ENCODE data around the gene LSM10. TPM values are rescaled to one million over a fixed set of nuclear protein-coding genes. Genes with fewer than 3 reads are reported as not detected.

The LSM10 gene
- total RNA-seq, 1 experiment from 2014 or later: 12.8 TPM

GRCh38 chr1:36354486-36354885 is 43.2 kb downstream of the LSM10 start:
- no peak for DNase-seq (ENCODE audit: extremely low read depth, low read depth)

GRCh38 chr1:36352910-36353878 is 44.5 kb downstream of the LSM10 start:
- DNase-seq (ENCODE audit: extremely low read depth, low read depth): no peak

DNA sequence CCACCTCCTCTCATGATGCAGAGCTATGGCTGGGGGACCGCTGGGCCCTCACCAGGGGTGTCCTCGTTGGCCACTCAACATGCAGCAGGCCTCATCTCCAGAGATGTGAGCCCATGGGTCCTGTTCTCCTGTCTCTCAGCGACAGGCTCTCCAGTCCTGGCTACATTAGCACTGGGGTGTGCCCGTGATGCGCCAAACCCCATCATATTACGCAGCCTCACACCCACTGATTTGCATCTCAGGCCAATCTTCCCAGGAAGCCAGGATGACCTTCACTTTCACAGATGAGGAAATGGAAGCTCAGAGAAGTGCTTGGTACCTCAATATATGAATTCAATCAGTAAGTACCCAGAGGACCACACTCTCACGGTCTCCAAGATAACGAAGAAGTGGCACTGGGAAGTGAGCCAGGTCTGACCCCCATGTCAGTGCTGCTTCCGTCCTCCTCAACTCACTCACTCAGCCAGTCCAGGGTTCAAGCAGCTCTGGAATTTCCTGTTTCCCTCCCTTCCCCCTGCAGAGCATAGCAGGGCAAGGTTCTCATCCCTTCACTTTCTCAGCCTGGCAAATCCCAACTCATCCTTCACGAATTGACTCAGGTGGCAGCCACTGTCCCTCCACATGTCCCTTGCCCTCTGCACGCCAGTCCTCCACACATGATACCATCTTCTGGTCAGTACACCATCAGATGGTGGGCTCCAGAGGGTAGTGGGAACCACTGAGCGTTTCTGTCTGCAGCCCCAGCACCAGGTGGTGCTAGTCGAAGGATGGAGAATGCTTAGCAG is 45.4 kb downstream of the LSM10 start:
- no peak for DNase-seq (ENCODE audit: extremely low read depth, low read depth)

- no peak for DNase-seq (ENCODE audit: extremely low read depth, low read depth)
Observed at GRCh38 chr1:36351227-36351977, 46.3 kb downstream of the LSM10 start.

DNA sequence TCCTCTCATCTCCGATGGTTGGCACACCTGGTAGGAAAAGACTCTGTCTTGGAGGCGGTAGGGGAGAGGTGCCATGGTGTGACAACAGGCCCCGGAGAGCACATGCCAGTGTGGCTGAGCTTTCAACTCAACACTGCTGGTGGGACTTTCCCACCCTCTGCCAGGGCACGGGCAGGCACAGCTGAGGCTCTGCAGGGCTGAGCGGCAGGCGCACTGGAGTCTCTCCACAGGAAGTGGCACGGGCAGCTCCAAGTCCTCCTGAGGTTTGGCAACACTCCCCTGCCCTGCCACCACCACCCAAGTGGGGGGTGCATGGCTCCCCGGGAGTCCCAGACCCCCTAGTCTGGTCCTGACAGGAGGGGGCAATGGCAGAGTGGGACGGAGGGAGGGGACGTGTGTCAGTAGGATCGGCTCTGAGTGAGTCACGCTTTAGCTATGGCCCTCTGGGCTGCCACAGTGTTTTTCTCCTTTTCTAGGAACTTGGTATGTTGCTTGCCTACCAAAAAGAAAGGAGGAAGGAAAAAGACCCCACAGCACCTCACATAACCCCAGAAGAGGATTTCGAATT is 47.0 kb downstream of the LSM10 start:
- DNase-seq (ENCODE audit: extremely low read depth, low read depth): no peak

- DNase-seq (ENCODE audit: extremely low read depth, low read depth): no peak
Observed at GRCh38 chr1:36349839-36350238, 47.9 kb downstream of the LSM10 start.

- DNase-seq (ENCODE audit: extremely low read depth, low read depth): no peak
Observed at GRCh38 chr1:36349241-36349671, 48.5 kb downstream of the LSM10 start.

- no peak for DNase-seq (ENCODE audit: extremely low read depth, low read depth)
Observed at GRCh38 chr1:36346741-36347370, 50.9 kb downstream of the LSM10 start.

DNA sequence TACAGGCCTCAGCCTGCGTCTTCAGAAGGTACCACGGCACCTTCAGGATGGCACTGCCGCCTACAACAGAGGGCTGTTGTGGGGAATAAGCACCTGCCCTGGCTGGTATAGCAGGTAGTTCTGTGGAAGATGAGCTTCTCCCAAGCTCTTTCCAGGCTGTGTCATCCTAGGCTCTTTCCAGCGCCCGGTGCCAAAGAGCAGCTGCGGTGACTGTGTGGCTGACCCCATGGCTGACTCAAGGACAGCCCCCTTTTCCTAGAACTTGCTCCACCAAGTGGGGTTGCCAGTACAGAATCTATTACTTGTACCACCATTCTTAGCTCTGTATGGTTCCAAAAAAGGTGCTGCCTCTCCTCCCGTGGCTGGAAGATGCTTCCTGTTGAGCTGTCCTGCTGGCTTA is 52.4 kb downstream of the LSM10 start:
- DNase-seq (ENCODE audit: extremely low read depth, low read depth): no peak

GRCh38 chr1:36344395-36344680 is 53.4 kb downstream of the LSM10 start:
- DNase-seq (ENCODE audit: extremely low read depth, low read depth): no peak

DNA sequence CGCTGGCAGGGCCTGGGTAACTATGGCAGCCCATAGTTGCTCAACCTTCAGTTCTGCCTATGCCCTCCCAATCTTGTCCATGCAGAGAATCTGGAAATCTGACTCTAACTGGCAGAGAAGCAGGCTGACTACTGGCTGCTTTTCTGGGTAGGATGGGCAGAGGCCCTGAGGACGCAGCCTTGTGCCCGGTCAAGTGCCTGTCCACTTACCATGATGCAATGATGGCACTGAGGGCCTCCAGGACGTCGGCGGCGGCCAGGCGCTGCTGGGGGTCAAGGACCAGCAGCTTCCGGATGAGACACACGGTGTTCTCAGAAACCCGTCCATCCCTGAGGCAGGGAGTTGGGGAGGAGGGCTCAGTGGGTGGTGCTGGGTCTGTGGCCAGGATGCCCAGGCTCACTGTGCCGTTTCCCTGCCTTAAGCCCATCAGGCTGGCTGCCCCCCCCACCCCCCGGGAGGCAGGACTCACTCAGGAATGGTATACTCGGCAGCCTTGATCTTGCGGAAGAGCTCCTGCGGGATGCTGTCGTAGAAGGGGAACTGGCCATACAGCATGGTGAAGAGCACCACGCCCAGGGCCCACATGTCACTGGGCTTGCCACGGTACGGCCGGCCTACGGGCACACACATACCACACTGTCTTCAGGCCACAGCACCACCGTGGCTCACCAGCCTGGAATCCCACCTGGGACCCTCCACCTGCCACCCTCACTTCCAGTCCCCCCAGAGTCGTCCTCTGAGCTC is 53.9 kb downstream of the LSM10 start:
- DNase-seq (ENCODE audit: extremely low read depth, low read depth): no peak

Small RNA genes lying within 50 kb of the gene (small RNA-seq; reads per million reads assigned to genes)
- 0.02 to 0.18 reads per million in 2 experiments for gene RNU4-27P
- 0 to 0.15 reads per million in 2 experiments for gene SNORA63C

Other genes starting within 250 kb of the LSM10 start
- gene TRAPPC3, start 248.4 kb downstream of the LSM10 start, total RNA-seq (2014; rRNA removed; shearing (Covaris generic)): 54.7 and 62.9 TPM in 2 replicates
- 33.7 and 33.9 TPM in 2 replicates for gene MAP7D1, start 241.7 kb downstream of the LSM10 start, total RNA-seq (2014; rRNA removed; shearing (Covaris generic))
- 59.9 and 67.7 TPM in 2 replicates for gene THRAP3, start 173.5 kb downstream of the LSM10 start, total RNA-seq (2014; rRNA removed; shearing (Covaris generic))
- gene SH3D21, start 91.5 kb downstream of the LSM10 start, total RNA-seq (2014; rRNA removed; shearing (Covaris generic)): 1.3 and 1.5 TPM in 2 replicates
- gene EVA1B, start 74.3 kb downstream of the LSM10 start, total RNA-seq (2014; rRNA removed; shearing (Covaris generic)): 1.6 and 2.9 TPM in 2 replicates
- gene STK40, start 12.0 kb downstream of the LSM10 start, total RNA-seq (2014; rRNA removed; shearing (Covaris generic)): 12.2 and 12.5 TPM in 2 replicates
- gene OSCP1, start 52.5 kb upstream of the LSM10 start, total RNA-seq (2014; rRNA removed; shearing (Covaris generic)): 6.0 and 6.8 TPM in 2 replicates
- gene MRPS15, start 66.5 kb upstream of the LSM10 start, total RNA-seq (2014; rRNA removed; shearing (Covaris generic)): 139 and 142 TPM in 2 replicates
- 0.20 TPM in 1 of 2 replicates, not detected in the other for gene CSF3R, start 85.0 kb upstream of the LSM10 start, total RNA-seq (2014; rRNA removed; shearing (Covaris generic))